Measurements from ENCODE around the gene ALS2.
"Not testable (repeated sequence)": the region's sequence is repeated elsewhere in the genome, so short reads cannot be mapped to it uniquely, and the experiment has no call there.

Gene ALS2

DNA sequence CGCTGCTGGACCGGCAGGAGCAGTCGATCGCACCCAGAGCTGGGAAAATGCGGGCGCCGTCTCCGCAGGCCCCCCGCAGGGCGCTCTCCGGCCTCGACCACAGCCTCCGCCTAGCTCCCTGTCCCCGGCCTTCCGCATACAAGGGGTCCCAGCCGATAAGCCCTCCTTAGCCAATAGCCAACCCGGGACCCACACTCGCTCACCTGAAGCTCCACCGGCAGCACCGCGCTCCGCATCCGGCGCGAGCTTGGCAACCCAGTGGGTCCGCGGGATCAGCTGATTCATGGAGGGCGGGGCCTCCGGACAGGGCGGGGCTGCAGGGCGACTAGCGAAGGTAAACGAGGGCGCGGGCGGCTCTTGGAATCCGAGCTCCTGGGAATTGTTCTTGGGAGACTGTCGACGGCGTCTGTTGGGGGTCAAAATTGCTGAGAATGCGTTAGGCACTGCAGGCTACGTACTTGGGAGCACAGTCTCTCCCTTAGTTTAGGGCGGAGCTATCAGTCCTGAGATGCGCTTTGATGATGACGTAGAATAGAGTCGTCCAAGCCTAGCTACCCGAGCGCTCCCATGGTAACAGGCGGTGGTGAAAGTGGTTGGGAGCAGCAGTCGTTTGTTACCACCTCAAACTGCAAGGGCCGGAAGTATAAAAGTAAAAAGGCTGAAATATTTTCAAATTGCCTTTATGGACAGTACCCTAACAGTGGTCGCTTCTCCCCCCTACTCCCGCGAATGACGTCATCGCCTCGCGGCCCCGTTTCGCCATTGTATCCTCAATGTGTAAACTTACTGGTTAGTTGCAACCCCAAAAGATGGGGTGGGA is at the start of gene ALS2:
TSS of gene ALS2 (minus strand) at position 260 of the 820 bp plus-strand sequence. CDS start 12,048 bp downstream, outside the sequence.
- peak; percentile 96 for DNase-seq

- no peak for DNase-seq
Observed at GRCh38 chr2:201828220-201828619, 47.5 kb upstream of the ALS2 start.

DNA sequence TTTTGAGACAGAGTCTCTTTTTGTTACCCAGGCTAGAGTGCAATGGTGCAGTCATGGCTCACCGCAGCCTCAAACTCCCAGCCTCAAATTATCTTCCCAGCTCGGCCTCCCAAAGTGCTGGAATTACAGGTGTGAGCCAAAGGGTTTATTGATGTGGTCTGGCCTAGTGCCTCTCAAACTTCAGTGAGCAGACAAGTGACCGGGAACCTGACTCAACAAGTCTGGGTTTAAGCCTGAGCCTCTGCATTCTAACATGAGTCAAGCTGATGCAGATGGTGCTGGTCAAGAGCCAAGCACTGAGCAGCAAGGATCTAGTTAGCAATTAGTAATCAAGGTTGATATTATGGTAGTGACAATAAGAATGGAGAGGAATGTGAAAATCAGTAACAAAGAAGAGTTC is 46.9 kb upstream of the ALS2 start:
- no peak for DNase-seq

- no peak for DNase-seq
Observed at GRCh38 chr2:201824212-201824611, 43.5 kb upstream of the ALS2 start.

GRCh38 chr2:201821080-201821479 is 40.3 kb upstream of the ALS2 start:
- DNase-seq, result no peak

GRCh38 chr2:201820383-201821007 is 39.8 kb upstream of the ALS2 start:
- no peak for DNase-seq

DNA sequence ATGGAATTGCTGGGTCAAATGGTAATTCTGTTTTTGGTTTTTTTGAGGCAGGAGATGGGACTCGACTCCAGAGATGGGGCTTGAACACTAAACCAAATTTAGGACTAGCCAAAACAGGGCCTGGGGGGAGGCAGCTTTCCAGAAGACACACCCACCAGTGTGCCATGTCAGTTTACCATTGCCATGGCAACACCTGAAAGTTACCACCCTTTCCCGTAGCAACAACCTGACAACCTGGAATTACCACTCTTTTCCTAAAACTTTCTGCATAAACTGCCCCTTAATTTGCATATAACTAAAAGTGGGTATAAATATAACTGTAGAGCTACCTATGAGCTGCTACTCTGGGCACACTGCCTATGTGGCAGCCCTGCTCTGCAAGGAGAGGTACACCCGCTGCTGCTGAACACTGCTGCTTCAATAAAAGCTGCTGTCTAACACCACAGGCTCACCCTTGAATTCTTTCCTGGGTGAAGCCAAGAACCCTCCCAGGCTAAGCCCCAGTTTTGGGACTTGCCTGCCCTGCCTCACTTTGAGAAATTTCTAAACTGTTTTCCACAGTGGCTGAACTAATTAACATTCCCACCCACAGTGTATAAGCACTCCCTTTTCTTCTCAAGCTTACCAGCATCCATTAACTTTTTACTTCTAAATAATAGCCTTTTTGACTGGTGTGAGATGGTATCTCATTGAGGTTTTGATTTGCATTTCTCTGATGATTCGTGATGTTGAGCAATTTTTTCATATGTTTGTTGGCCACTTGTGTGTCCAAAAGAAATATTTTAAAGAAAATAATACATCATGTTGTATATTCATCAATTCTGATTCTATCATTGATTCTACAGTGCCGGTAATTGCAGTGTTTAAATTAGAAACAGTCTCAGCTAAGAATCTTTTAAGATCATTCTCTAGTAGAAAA is 36.2 kb upstream of the ALS2 start:
- no peak for DNase-seq

- DNase-seq, result no peak
Observed at GRCh38 chr2:201813996-201814760, 33.4 kb upstream of the ALS2 start.

GRCh38 chr2:201810604-201811003 is 29.9 kb upstream of the ALS2 start:
- not testable (repeated sequence) for DNase-seq

GRCh38 chr2:201809633-201810032 is 28.9 kb upstream of the ALS2 start:
- no peak for DNase-seq

DNA sequence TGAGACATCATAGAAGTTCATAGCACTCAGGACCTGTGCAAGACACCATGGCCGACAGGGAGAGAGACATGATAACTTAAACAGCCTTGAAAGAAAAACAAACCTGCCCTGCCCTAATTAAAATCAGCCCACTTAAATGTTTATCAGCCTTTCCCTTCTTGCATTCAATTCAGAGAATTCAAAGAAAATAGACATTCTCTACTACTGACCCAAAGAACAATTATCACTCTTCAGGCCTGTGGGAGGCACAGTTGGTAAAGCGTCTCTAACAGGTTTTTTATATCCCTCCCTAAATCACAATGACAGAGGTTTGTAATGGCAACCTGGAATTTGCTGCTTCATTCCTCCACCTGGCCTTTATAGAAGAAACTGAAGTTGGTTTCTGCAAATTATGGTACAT is 27.3 kb upstream of the ALS2 start:
- DNase-seq, result no peak

DNA sequence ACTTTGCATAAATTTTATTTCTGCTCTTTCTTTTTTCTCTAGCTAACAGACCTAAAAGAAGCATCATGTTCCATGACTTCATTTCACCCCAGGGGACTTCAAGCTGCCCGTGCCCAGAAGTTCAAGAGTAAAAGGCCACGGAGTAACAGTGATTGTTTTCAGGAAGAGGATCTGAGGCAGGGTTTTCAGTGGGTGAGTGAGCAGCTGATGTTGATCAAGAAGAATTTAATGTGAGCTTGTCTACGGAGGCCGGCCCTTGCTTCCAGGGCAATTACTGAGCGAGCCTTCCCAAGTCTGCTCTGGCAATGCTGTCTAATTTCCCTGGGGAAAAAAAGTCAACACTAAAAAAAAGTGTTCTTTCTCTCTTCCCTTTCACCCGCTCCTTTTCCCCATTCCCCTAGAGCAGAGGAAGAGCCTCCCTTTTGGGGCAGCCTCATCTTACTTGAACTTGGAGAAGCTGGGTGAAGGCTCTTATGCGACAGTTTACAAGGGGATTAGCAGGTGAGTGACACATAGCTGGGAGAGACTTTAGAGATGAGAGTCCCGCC is 26.8 kb upstream of the ALS2 start:
- peak; percentile 33 for DNase-seq

DNA sequence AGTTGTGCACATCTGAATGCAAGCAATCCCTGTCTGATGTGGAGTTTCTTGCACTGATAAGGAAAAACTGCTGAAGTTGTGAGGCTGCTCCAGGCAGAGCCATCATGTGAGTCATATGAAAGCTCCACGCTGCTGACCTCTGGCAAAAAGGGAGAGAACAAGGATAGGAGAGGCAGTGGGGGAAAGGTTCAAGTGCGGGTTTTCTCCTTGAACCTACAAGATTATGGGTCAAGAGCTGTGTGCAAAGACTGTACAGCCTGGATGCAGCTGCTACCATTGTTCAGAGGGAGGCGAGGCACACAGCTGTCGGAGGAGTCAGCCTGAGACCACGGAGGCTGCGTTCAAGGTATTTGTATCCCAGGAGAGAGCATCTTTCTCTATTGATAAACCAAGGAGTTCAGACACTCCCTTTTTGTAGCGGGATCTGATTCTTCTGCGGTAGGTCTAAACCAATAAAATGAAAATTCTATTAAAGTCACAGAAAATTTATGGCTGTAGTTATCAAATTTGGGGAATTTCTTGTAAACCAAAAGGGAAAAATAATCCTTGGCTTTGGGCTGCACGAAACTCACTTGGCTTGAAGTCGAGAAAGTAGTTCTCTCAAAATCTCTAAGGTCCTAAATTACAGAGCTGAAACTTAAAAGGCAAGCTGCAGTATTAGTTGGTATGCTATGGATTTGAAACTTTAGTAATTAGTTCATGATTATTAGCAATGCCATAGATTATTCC is 25.9 kb upstream of the ALS2 start, which contains the start of gene CDK15:
TSS of gene CDK15 (plus strand) at position 96 of the 729 bp plus-strand sequence. CDS start at position 224, 128 bp downstream.
- peak; percentile 15 for DNase-seq

- not testable (repeated sequence) for DNase-seq
Observed at GRCh38 chr2:201798914-201799285, 18.2 kb upstream of the ALS2 start.

DNA sequence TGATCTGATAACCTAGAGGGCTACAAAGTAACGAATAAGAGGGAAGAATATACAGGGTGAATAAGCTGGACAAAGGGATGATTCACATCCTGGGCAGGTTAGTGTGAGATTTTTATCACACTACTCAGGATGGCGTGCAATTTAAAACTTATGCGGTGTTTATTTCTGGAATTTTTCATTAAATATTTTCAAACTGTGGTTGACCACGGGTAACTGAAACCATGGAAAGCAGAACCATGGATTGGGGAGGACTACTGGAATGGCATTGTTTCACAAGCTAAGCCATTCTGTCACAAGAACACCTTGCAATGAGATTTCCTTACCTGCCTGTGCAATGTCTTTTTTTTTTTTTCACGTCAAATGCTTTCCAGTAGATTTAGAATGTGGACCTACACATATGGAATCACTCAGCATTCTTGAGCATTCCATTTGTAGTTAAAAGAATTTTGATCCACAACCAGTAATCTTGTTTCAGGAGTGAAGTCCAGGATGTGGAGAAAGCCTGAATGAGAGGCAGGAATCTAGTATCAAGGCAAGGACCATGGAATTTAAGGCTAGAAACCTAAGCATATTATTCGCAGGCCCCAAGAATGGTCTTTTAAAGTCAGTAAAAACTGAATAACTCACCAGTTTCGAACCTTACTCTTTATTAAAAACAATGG is 17.6 kb upstream of the ALS2 start:
- peak; percentile 72 for DNase-seq

DNA sequence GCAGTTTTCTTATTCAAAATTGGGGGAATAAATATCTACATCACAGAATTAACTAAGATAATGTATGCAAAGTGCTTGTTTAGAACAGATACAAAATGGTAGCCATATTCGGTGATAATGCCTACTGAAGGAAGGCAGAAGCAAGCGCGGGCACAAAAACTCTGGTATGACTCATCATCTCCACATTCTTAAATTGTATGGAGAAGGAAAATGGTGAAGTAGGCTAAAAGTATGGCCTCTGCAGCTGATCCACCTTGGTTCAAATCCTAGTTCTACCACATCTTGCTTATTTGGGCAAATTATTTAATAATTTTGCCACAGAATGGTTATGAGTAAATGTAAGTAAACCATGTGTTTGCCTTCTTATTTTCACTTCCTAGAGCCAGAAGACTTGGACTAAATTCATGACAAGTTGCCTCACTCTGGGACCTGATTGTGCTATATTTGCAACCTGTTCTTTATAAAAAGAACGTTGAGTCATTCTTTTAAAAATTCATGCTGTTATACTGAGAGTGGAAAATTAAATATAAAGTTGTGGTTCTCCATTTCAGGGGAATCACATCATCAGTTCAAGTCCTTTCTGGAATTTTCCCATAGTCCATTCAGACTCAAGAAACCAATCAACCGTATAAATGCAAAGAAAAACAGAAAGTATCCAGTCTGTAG is 16.6 kb upstream of the ALS2 start:
- DNase-seq, result peak; percentile 61

DNA sequence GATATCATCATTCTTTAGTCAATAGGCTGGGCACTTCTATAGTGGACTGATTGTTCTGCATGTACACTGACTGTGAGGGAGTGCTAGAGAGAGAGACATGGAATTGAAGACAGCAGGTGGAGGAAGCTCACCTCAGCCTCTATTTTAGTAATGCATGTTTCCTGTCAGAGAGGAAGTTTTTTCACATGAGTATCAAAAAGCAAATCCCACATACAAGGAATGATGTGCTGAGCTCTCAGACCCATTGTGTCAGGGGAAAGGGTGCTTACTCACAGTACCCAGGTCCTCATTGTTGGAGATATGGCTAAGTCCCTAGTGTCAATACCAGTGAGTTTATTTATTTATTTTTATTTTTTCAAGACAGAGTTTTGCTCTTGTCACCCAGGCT is 15.7 kb upstream of the ALS2 start:
- no peak for DNase-seq

- peak; percentile 29 for DNase-seq
Observed at GRCh38 chr2:201795607-201796477, 15.1 kb upstream of the ALS2 start.

DNA sequence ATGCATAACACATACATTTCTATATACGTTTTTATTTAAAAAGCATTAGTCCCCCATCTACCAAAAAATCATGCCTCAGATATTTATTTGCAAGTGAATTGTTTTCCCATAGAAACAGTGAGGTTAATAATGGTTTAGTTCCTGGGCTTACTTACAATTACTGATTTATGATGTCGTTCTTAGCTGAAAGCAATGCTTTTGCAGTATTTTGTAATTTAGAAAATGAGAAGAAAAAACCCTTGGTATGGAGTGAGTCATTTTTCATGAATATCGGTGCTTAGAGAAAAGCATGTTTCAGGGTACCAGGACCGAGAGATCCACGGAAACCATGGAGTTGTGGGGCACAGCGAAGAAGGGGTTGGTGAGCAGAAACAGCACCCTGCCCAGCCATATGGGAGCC is 13.6 kb upstream of the ALS2 start:
- DNase-seq, result no peak

Data from amniotic stem cell (primary cell).